Keratinocyte (primary cell): Measurements from ENCODE around the gene CADM2. TPM values are rescaled to one million over a fixed set of nuclear protein-coding genes. Genes with fewer than 3 reads are reported as not detected.
"Not testable (repeated sequence)": the region's sequence is repeated elsewhere in the genome, so short reads cannot be mapped to it uniquely, and the experiment has no call there.

Experiments
- DNase-seq: peaks from one replicate; pipeline ENCODE4 v3.0.0-alpha.2; 2011; ENCODE audit warnings: low read depth, missing footprints, low spot score
- FAIRE-seq: peaks from 2 replicates; lab custom pipeline; 2011; peaks lifted over from hg19 to GRCh38; lab: Jason Lieb, UNC
- H2AFZ ChIP-seq: 2 replicates; pipeline ENCODE4 v1.6.0; 2012; ENCODE audit warnings: low read length, control low read depth, inconsistent platforms; ENCODE audit not compliant: control insufficient read depth
- H3K27ac ChIP-seq: 2 replicates; pipeline ENCODE4 v1.5.1; 2011; ENCODE audit warnings: low read length; ENCODE audit not compliant: control insufficient read depth, insufficient read depth
- H3K27me3 ChIP-seq: 3 replicates; pipeline ENCODE4 v1.6.0; 2011; ENCODE audit warnings: low read length; ENCODE audit not compliant: control insufficient read depth, insufficient read depth; ENCODE audit errors: extremely low read depth
- H3K36me3 ChIP-seq, 2 experiments: 2 replicates in 1 of 2; 3 replicates in 1 of 2; pipeline ENCODE4 v1.5.1; 2011; ENCODE audit warnings: low read length in 2 of 2, mild to moderate bottlenecking in 1 of 2; ENCODE audit not compliant: control insufficient read depth in 2 of 2, insufficient read depth in 2 of 2; ENCODE audit errors: extremely low read depth in 1 of 2
- H3K4me1 ChIP-seq: 3 replicates; pipeline ENCODE4 v1.5.1; 2011; ENCODE audit warnings: low read length; ENCODE audit not compliant: control insufficient read depth, insufficient read depth; ENCODE audit errors: extremely low read depth
- H3K4me2 ChIP-seq: 3 replicates; pipeline ENCODE4 v1.6.0; 2011; ENCODE audit warnings: low read depth, low read length; ENCODE audit not compliant: control insufficient read depth, insufficient read depth; ENCODE audit errors: extremely low read depth
- H3K4me3 ChIP-seq, 3 experiments: fragments of 200-600 bp in 1 of 3; sonication (generic) in 1 of 3; 2 replicates in 2 of 3; 3 replicates in 1 of 3; pipeline ENCODE4 v1.5.1; 2011 to 2016; ENCODE audit warnings: low read length in 3 of 3, mild to moderate bottlenecking in 3 of 3, control low read depth in 2 of 3, inconsistent platforms in 1 of 3, low read depth in 1 of 3, mixed read lengths in 1 of 3, mixed run types in 1 of 3, moderate library complexity in 1 of 3; ENCODE audit not compliant: control insufficient read depth in 2 of 3, insufficient read depth in 2 of 3; ENCODE audit errors: extremely low read depth in 1 of 3
- H3K79me2 ChIP-seq: 2 replicates; pipeline ENCODE4 v1.6.0; 2012; ENCODE audit warnings: low read length; ENCODE audit not compliant: control insufficient read depth, insufficient read depth
- H3K9ac ChIP-seq: 3 replicates; pipeline ENCODE4 v1.6.0; 2011; ENCODE audit warnings: low read length; ENCODE audit not compliant: control insufficient read depth, insufficient read depth; ENCODE audit errors: extremely low read depth
- H3K9me1 ChIP-seq: 3 replicates; pipeline ENCODE4 v1.6.0; 2011; ENCODE audit warnings: low read length; ENCODE audit not compliant: control insufficient read depth, insufficient read depth; ENCODE audit errors: extremely low read depth
- H3K9me3 ChIP-seq: 2 replicates; pipeline ENCODE4 v1.5.1; 2012; ENCODE audit warnings: low read depth, low read length; ENCODE audit not compliant: control insufficient read depth
- H4K20me1 ChIP-seq: 3 replicates; pipeline ENCODE4 v1.6.0; 2011; ENCODE audit warnings: low read length; ENCODE audit not compliant: control insufficient read depth, insufficient read depth; ENCODE audit errors: extremely low read depth
- EZH2 ChIP-seq: IDR thresholded peaks from one replicate; pipeline ENCODE4 v1.6.1; 2012; ENCODE audit warnings: inconsistent platforms, mild to moderate bottlenecking, low read length, moderate library complexity
- dilution Hi-C: fragments of 300-500 bp; cut with MboI; formaldehyde crosslinking; loops from one replicate; pipeline ENCODE4 v1.7.0; 2020; ENCODE audit warnings: low sequenced_read_pairs; ENCODE audit not compliant: extremely low pct_ligation_motif_present
- polyA plus RNA-seq, 5 experiments: library from polyadenylated mRNA; depleted of rRNA in 3 of 5; stranded (reverse) in 3 of 5; stranded (forward) in 1 of 5; unstranded in 1 of 5; fragments of >200 nt; gene quantifications; 1 replicate in 1 of 5; 2 replicates in 3 of 5; 3 replicates in 1 of 5; pipeline versions ENCODE4 v1.2.1 to v1.2.3, GENCODE V29; 2011 to 2012; ENCODE audit warnings: missing spikeins in 2 of 5, low read depth in 1 of 5, low replicate concordance in 1 of 5
- TF ChIP-seq, protein P1 (sequence below), 3 experiments: IDR thresholded peaks in 1 of 3; conservative IDR thresholded peaks in 1 of 3; optimal IDR thresholded peaks in 1 of 3; 2 replicates in 2 of 3; 3 replicates in 1 of 3; pipeline versions ENCODE3 to v1.5.1; 2011; ENCODE audit warnings: low read length in 3 of 3, mild to moderate bottlenecking in 3 of 3, moderate library complexity in 2 of 3, control low read depth in 1 of 3, inconsistent platforms in 1 of 3; ENCODE audit not compliant: insufficient read depth in 2 of 3; ENCODE audit errors: extremely low read depth in 1 of 3

The CADM2 gene
- polyA plus RNA-seq, 1 donor (not counting 4 experiments of a cell fraction or from before 2014, with no cell fraction given), result not detected

DNA sequence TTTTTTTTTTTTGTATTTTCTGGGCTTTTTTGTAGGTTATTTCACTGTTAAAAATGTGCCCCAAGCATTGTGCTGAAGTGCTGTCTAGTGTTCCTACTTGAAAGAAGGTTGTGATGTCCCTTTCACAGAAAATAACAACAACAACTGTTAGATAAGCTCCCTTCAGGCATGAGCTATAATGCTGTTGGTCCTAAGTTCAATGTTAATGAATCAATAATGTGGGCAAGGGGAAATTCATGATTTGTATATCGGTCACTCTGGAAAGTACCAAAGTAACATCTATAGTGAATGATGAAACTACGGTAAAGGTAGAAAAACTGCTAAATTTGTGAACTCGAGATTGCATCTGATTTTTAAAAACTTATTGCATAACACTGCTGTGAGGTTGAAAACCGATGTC is 539.4 kb downstream of the CADM2 start:
- Histone ChIP-seq H3K4me2 (no peak overlapping the region), H3K4me3 (no peak overlapping the region), H3K9me1 (no peaks in the 10 kb centered on the region), H3K27me3 (no peaks in the 10 kb centered on the region), H3K4me1 (no peaks in the 10 kb centered on the region), H3K9me3 (no peaks in the 10 kb centered on the region), H4K20me1 (no peaks in the 10 kb centered on the region), H3K79me2 (no peaks in the 10 kb centered on the region), H3K27ac (no peak overlapping the region), H2AFZ (no peak overlapping the region), H3K36me3 (no peaks in the 10 kb centered on the region), H3K9ac (no peak overlapping the region)
- TF ChIP-seq EZH2, result no peak
- TF ChIP-seq, protein P1, sequence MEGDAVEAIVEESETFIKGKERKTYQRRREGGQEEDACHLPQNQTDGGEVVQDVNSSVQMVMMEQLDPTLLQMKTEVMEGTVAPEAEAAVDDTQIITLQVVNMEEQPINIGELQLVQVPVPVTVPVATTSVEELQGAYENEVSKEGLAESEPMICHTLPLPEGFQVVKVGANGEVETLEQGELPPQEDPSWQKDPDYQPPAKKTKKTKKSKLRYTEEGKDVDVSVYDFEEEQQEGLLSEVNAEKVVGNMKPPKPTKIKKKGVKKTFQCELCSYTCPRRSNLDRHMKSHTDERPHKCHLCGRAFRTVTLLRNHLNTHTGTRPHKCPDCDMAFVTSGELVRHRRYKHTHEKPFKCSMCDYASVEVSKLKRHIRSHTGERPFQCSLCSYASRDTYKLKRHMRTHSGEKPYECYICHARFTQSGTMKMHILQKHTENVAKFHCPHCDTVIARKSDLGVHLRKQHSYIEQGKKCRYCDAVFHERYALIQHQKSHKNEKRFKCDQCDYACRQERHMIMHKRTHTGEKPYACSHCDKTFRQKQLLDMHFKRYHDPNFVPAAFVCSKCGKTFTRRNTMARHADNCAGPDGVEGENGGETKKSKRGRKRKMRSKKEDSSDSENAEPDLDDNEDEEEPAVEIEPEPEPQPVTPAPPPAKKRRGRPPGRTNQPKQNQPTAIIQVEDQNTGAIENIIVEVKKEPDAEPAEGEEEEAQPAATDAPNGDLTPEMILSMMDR (optimal IDR thresholded peaks at IDR 0.05 in 1 of 3, IDR thresholded peaks at IDR 0.05 in 1 of 3, conservative IDR thresholded peaks at IDR 0.05 in 1 of 3; ENCODE audit: extremely low read depth in 1 of 3, insufficient read depth in 2 of 3, low read length in 3 of 3), result no peak
- DNase-seq, result no peak
- no peak for FAIRE-seq
- dilution Hi-C loops, result no loop called here

DNA sequence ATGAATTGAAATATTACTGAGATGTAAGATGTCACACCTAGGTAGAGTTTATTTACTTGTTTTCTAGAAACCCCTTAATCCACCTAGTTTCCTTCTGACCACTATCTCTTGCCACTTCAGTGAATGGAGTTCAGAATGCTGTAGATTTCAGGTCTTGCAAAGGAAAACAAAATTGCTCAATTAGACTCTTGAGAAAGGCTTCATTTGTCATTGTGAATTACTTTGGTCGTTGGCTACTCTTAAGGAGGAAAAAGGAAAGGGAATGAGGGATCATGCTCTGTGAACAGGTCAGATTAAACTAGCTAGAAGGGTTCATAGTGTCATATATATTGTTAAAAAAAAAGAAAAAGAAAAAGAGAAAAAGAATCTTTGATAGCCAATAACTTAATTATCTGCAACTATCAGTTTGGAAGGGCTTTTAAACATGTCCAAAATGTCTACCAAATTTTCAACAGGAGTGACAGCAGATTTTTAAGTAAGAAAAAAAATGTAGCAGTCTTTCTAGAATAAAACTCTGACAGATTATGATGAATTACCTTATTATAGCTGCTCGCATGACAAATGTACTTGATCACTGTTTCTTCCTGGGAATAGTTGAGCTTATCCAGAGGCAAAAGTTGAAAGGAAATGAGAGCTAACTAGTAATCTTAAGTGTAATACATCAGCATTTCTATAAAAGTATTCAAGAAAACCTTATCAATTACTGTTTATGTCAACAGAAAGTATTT is 543.5 kb downstream of the CADM2 start:
- Histone ChIP-seq H3K9ac (no peak overlapping the region), H4K20me1 (no peaks in the 10 kb centered on the region), H3K4me1 (no peaks in the 10 kb centered on the region), H3K9me3 (no peaks in the 10 kb centered on the region), H2AFZ (no peak overlapping the region), H3K27me3 (no peaks in the 10 kb centered on the region), H3K4me3 (no peak overlapping the region), H3K9me1 (no peaks in the 10 kb centered on the region), H3K36me3 (no peaks in the 10 kb centered on the region), H3K4me2 (no peak overlapping the region), H3K27ac (no peak overlapping the region), H3K79me2 (no peaks in the 10 kb centered on the region)
- dilution Hi-C loops, result no loop called here
- DNase-seq, result no peak
- no peak for TF ChIP-seq EZH2
- TF ChIP-seq, protein P1 (optimal IDR thresholded peaks at IDR 0.05 in 1 of 3, IDR thresholded peaks at IDR 0.05 in 1 of 3, conservative IDR thresholded peaks at IDR 0.05 in 1 of 3; ENCODE audit: extremely low read depth in 1 of 3, insufficient read depth in 2 of 3, low read length in 3 of 3), result no peak
- FAIRE-seq, result no peak

DNA sequence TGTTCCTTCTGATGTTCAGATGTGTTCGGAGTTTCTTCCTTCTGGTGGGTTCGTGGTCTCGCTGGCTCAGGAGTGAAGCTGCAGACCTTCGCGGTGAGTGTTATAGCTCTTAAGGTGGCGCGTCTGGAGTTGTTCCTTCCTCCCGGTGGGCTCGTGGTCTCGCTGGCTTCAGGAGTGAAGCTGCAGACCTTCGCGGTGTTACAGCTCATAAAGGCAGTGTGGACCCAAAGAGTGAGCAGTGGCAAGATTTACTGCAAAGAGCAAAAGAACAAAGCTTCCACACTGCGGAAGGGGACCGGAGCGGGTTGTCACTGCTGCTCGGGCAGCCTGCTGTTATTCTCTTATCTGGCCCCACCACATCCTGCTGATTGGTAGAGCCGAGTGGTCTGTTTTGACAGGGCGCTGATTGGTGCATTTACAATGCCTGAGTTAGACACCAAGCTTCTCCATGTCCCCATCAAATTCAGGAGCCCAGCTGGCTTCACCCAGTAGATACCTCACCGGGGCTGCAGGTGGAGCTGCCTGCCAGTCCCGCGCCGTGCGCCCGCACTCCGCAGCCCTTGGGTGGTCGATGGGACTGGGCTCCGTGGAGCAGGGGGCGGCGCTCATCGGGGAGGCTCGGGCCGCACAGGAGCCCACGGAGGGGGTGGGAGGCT is 545.5 kb downstream of the CADM2 start:
- H3K4me1 ChIP-seq, H3K36me3 ChIP-seq, H3K27me3 ChIP-seq, H3K9me3 ChIP-seq, H3K79me2 ChIP-seq, DNase-seq, H3K9me1 ChIP-seq, H3K4me3 ChIP-seq, H4K20me1 ChIP-seq, H2AFZ ChIP-seq, dilution Hi-C loops, H3K27ac ChIP-seq, H3K9ac ChIP-seq, H3K4me2 ChIP-seq, FAIRE-seq: not testable (repeated sequence)
